Aorta (tissue), 5 donors: ENCODE data around the gene RIBC2. TPM values are rescaled to one million over a fixed set of nuclear protein-coding genes. Genes with fewer than 3 reads are reported as not detected.

Source experiments
- ATAC-seq: fragments of 200-7000 bp; cut with Tn5 transposase; one replicate; pipeline ENCODE4 v1.9.1; 2022; ENCODE audit warnings: moderate library complexity; ENCODE audit not compliant: low FRiP score
- DNase-seq, 2 donors: peaks; one replicate each; pipeline ENCODE4 v3.0.0-alpha.2; 2020
- H3K27ac ChIP-seq, 2 donors: one replicate each; pipeline ENCODE4 v1.5.1; 2013; ENCODE audit warnings: low read length in 2 of 2, mild to moderate bottlenecking in 2 of 2, moderate library complexity in 2 of 2, control low read depth in 1 of 2, inconsistent platforms in 1 of 2, low read depth in 1 of 2
- H3K27me3 ChIP-seq, 2 donors: one replicate each; pipeline ENCODE4 v1.6.1; 2013; ENCODE audit warnings: control low read depth in 1 of 2, low read length in 1 of 2, mild to moderate bottlenecking in 1 of 2, moderate library complexity in 1 of 2; ENCODE audit not compliant: insufficient read depth in 2 of 2, control insufficient read depth in 1 of 2
- H3K36me3 ChIP-seq, 2 donors: one replicate each; pipeline ENCODE4 v1.6.1; 2013; ENCODE audit warnings: control low read depth in 1 of 2, low read length in 1 of 2, mild to moderate bottlenecking in 1 of 2; ENCODE audit not compliant: insufficient read depth in 2 of 2, control insufficient read depth in 1 of 2
- H3K4me1 ChIP-seq, 2 donors: one replicate each; pipeline ENCODE4 v1.6.1; 2013; ENCODE audit warnings: low read length in 2 of 2, control low read depth in 1 of 2, mild to moderate bottlenecking in 1 of 2, moderate library complexity in 1 of 2; ENCODE audit not compliant: insufficient read depth in 2 of 2, control insufficient read depth in 1 of 2
- H3K4me3 ChIP-seq, 2 donors: one replicate each; pipeline ENCODE4 v1.5.1; 2013; ENCODE audit warnings: low read length in 2 of 2, control low read depth in 1 of 2, mild to moderate bottlenecking in 1 of 2
- H3K9me3 ChIP-seq: one replicate; pipeline ENCODE4 v1.6.1; 2013; ENCODE audit warnings: mild to moderate bottlenecking, low read length; ENCODE audit not compliant: control insufficient read depth
- WGBS, 2 donors: extraction: QIAGEN DNeasy Blood & Tissue Kit; methylation state at CpG; one replicate each; pipeline ENCODE4 v1.1.7; 2013; 5-methylcytosine and 5-hydroxymethylcytosine counted together
- intact Hi-C, 2 donors: fragments of 100-400 bp; cut with DNase I; formaldehyde crosslinking; loops; one replicate each; pipeline versions ENCODE4 v1.14.2 to v1.15.0; 2022
- polyA plus RNA-seq, 2 donors: library from polyadenylated mRNA; stranded (reverse); fragments of 200-250 nt; gene quantifications; one replicate each; pipeline ENCODE4 v1.2.3, GENCODE V29; 2013
- total RNA-seq, 2 donors: library from RNA; stranded (reverse); fragmentation: NEBNext Ultra II Directional; extraction: Animal tissue kit (Norgen Biotek cat#: 25700); gene quantifications; one replicate each; pipeline ENCODE4 v1.2.1, GENCODE V29; 2021
- donor health status: healthy with polysubstance abuse.
- donor health status: Bipolar disorder and iron deficiency.
- donor health status: DM: no; HTN: no; CAD: no.
- donor health status: DM: no; HTN: no; CAD: no.
- donor health status: DM: yes; HTN: yes; CAD: no.

Gene RIBC2
- total and polyA plus RNA-seq, 4 donors, result 0.31 to 1.2 (median 0.55) TPM; not detected in 1

DNA sequence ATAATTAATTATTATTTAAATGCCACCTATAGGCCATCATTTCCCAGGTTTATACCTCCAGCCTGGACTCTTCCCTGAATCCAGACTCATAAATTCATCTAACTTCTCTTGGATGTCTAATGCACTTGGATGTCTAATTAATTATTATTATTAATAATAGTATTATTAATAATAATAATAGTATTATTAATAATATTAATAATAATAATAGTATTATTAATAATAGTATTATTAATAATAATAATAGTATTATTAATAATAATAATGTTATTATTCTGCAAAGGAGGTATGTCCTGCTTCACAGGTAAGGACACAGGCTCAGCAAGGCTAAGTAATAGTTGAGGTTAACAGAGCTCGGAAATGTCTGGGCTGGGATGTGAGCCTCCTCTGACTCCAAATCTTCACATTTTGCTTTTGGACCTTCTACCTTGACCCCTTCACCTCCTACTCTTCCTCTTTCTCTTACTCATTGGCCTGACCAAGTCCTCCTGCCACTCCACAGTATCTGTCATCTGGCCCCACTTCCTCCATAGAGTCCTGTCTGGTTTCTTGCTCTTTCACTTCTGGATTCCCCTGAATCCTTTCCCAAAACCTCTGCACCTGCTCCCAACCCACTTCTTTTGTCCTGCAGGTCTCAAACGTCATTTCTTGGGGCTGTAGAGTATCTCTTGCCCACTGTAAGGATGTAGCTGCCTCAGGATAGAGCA is 8.0 kb downstream of the RIBC2 start:
- Histone ChIP-seq H3K36me3 (no peaks in the 10 kb centered on the region), H3K9me3 (no peaks in the 10 kb centered on the region), H3K27me3 (no peaks in the 10 kb centered on the region), H3K27ac (no peak overlapping the region), H3K4me3 (no peak overlapping the region), H3K4me1 (no peaks in the 10 kb centered on the region)
- intact Hi-C loops, result no loop called here
- 77 to 82% methylated on average over 2 of the region's 2 CpGs for WGBS, 2 donors
- DNase-seq (no peak), ATAC-seq (no peak)

DNA sequence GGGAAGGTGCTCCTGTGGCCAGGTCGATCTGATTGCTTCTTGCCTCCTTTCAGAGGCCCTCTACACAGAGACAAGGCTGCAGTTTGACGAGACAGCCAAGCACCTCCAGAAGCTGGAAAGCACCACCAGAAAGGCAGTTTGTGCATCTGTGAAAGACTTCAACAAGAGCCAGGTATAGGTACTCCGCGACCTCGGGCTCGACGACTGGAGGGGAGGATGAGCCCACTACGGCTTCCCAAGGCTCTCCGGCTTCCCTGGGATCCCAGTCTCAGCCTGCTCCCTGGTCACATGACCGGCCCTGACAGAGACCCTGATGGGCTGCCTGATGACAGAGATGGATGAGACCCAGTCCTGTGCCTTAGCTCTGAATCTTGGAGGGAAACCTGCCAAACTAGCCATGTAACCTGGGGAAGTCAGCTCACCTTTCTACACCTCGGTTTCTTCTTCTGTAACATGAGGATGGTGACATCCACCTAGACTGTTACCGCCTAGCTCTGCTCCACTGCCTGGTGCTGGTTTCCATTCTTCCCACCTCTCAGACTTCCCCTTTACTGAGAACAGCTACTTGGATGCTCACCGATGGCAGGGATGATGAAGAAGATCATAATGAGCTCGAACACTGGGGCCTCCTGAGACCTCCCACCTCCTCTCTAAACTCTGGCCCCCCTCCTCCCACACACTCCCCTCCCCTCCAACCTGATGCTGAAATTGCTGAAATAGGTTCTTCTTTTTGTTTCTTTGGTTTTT is 8.9 kb downstream of the RIBC2 start:
- 93 to 97% methylated on average over 14 of the region's 14 CpGs for WGBS, 2 donors
- Histone ChIP-seq H3K27me3 (no peaks in the 10 kb centered on the region), H3K36me3 (no peaks in the 10 kb centered on the region), H3K27ac (no peak overlapping the region), H3K4me1 (no peaks in the 10 kb centered on the region), H3K9me3 (no peaks in the 10 kb centered on the region), H3K4me3 (no peak overlapping the region)
- intact Hi-C loops, result no loop called here
- ATAC-seq (no peak), DNase-seq (no peak)

DNA sequence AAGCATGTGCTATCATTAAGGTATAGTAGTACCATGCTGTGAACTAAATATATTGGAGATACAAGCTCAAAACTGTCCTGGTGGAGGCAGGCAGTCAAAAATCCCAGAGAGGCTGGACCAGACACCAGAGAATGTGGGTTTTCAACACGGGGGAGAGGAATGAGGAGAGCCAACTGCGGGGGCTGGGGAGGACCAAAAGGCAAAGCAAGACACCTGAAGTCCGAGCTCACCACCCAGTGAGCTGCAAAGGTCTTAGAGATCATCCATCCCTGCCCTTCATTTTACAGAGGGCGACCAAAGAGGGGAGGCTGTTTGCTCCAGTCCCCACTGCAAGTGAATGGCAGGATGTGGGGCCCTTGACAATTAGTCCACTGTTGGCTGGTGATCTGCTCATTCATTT is 10.0 kb downstream of the RIBC2 start:
- Histone ChIP-seq H3K27me3 (no peaks in the 10 kb centered on the region), H3K9me3 (no peaks in the 10 kb centered on the region), H3K4me1 (no peaks in the 10 kb centered on the region), H3K27ac (no peak overlapping the region), H3K4me3 (no peak overlapping the region), H3K36me3 (no peaks in the 10 kb centered on the region)
- 84% methylated on average over 4 of the region's 4 CpGs for WGBS, 2 donors
- intact Hi-C loops, result no loop called here
- ATAC-seq, result no peak
- DNase-seq, result no peak

DNA sequence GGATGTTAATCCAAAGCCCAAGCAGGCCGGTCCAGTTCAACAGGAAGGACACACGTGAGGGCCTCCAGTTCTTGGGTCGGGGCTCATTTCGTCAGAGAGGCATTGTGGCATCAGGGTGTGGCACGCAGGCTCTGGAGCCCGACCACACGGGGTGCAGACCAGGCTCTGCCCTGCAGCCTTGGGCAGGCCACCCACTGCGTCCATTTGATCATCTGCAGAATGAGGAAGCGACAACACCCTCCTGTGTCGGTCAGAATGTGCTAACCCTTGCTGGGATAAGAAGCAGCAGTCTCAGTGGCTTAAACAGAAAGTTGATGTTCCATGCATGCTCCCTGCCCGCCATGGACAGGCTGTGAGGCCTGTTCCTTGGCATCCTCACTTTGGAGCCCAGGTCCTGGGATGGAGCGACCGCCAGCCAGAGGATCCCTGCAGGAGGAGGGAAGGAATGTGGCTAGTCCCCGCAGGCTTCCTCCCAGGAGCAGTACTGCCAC is 10.8 kb downstream of the RIBC2 start:
- WGBS, 2 donors, result 92 to 94% methylated on average over 14 of the region's 14 CpGs
- peak; percentile 67 to 68 for DNase-seq

DNA sequence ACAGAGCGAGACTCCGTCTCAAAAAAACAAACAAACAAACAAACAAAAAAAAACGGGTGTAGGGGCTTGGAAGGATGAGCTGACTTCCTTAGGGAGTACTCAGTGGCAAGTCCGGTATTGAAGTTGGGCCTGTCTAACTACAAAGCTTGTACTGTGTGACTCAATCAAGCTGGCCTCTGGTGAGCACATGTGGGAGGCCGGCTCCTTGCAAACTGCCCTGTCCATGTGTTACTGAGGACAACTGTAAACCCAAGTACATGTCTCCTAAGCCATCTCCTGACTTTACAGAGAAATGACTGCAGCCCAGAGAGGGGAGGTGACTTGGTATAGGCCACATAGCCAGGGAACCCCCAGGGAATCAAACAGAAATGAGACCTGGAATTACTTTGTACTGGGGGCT is 11.6 kb downstream of the RIBC2 start:
- peak in 1 of 2 donors; percentile 35 for DNase-seq
- Histone ChIP-seq H3K36me3 (no peaks in the 10 kb centered on the region), H3K27me3 (no peaks in the 10 kb centered on the region), H3K9me3 (no peaks in the 10 kb centered on the region), H3K4me1 (no peaks in the 10 kb centered on the region), H3K27ac (no peak overlapping the region), H3K4me3 (no peak overlapping the region)
- ATAC-seq, result no peak
- intact Hi-C loops, result no loop called here
- 79 to 81% methylated on average over 5 of the region's 5 CpGs for WGBS, 2 donors

More for the DNA sequence above, 10.8 kb downstream of the RIBC2 start:
- H3K4me1 ChIP-seq, result no peaks in the 10 kb centered on the region
- no peaks in the 10 kb centered on the region for H3K9me3 ChIP-seq
- intact Hi-C loops, result no loop called here
- H3K36me3 ChIP-seq, result no peaks in the 10 kb centered on the region
- no peak overlapping the region for H3K4me3 ChIP-seq
- H3K27ac ChIP-seq, result no peak overlapping the region
- no peak for ATAC-seq
- no peaks in the 10 kb centered on the region for H3K27me3 ChIP-seq

DNA sequence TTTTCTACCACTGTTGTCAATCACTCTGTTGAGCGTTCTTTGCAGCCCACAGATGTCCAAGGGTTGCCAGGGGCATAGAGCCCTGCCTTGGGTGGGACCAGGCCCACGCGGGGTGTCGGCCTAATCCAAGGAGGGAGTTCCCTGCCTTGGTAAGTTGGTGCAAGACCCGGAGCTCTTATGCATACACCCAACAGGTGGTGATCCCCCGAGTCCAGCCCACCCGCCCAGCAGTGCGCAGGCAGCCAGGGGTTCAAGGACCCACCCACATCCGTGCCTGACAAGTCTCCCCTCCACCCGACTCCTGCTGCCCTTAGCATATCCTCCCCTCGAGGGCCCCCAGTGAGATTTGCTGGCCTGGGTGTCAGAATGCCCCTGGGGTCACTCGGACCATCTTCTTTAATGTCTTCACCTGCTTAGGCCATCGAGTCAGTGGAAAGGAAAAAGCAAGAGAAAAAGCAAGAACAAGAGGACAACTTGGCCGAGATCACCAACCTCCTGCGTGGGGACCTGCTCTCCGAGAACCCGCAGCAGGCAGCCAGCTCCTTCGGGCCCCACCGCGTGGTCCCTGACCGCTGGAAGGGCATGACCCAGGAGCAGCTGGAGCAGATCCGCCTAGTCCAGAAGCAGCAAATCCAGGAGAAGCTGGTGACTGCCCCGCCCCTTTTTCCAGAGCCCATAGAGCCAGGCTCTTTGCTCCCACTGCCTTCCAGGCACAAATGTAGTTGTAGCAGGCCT is 12.2 kb downstream of the RIBC2 start:
- no peak overlapping the region for H3K4me3 ChIP-seq
- intact Hi-C loops, result no loop called here
- no peaks in the 10 kb centered on the region for H3K9me3 ChIP-seq
- ATAC-seq (no peak), DNase-seq (peak in 1 of 2 donors; percentile 65)
- H3K27me3 ChIP-seq, result no peaks in the 10 kb centered on the region
- WGBS, 2 donors, result 92 to 96% methylated on average over 23 of the region's 23 CpGs
- no peaks in the 10 kb centered on the region for H3K4me1 ChIP-seq
- no peak overlapping the region for H3K27ac ChIP-seq
- no peaks in the 10 kb centered on the region for H3K36me3 ChIP-seq

DNA sequence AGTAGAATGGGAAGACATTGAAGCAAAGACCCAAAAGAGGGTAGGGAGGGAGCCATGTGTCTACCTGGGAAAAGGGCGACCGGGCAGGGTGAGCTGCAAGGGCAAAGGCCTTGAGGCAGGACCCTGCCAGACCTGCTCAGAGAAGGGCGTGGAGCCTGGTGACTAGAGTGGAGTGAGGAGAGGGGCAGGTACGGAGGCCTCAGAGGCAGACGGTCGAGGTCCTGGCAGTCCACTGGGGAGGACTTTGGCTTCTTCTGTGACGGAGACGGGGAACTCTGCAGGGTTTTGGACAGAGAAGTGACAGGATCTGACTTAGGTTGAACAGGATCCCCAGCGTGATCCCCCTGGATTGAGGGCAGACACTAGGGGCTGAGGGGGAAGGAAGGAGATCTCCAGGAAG is 12.9 kb downstream of the RIBC2 start:
- ATAC-seq, result no peak
- Histone ChIP-seq H3K4me1 (no peaks in the 10 kb centered on the region), H3K9me3 (no peaks in the 10 kb centered on the region), H3K27ac (no peak overlapping the region), H3K27me3 (no peaks in the 10 kb centered on the region), H3K4me3 (no peak overlapping the region), H3K36me3 (no peaks in the 10 kb centered on the region)
- peak in 1 of 2 donors; percentile 49 for DNase-seq
- WGBS, 2 donors, result 92 to 97% methylated on average over 9 of the region's 9 CpGs
- intact Hi-C loops, result no loop called here

DNA sequence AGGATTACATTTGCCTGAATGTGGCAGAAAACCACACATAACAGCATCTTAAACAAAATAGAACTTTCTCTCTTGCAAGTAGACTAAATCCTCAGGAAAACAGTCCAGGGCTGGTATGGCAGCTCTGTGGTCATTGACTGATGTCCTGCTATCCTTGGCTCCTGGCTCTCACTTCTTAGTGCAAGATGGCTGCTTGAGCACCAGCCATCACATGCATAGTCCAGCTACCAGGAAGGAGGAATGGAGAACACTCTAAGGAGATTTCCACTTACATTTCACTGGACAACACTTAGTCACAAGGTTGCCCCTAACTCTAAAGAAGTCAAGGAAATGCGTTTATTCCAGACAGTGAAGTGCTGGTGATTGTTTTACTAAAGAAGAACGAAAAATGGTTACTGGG is 13.6 kb downstream of the RIBC2 start:
- Histone ChIP-seq H3K27me3 (no peaks in the 10 kb centered on the region), H3K27ac (no peak overlapping the region), H3K4me3 (no peak overlapping the region), H3K36me3 (no peaks in the 10 kb centered on the region), H3K4me1 (no peaks in the 10 kb centered on the region), H3K9me3 (no peaks in the 10 kb centered on the region)
- no peak for ATAC-seq
- no peak for DNase-seq
- WGBS, 2 donors, result 72 to 75% methylated on average over 2 of the region's 2 CpGs
- intact Hi-C loops, result no loop called here
